ENCODE data around the gene IGSF9B. TPM values are rescaled to one million over a fixed set of nuclear protein-coding genes. Genes with fewer than 3 reads are reported as not detected.

Gene IGSF9B
- total RNA-seq, 1 donor from 2014 or later: 2.0 TPM

- Mint-ChIP-seq H3K27me3 (peaks cover 3% of the 10 kb centered on the region), H3K4me3 (no peak overlapping the region), H3K36me3 (ENCODE audit: low read depth) (no peaks in the 10 kb centered on the region), H3K27ac (no peak overlapping the region), H3K9me3 (no peaks in the 10 kb centered on the region), H3K4me1 (peaks cover 12% of the 10 kb centered on the region)
- intact Hi-C loops (cut with micrococcal nuclease): no loop called here
- TF ChIP-seq CTCF (IDR thresholded peaks at IDR 0.05): no peak
- ATAC-seq (ENCODE audit: low read depth): no peak
- ChIA-PET POLR2A (no interaction called here), CTCF (no interaction called here)
- DNase-seq: no peak
Measured at GRCh38 chr11:133901999-133902398, 54.8 kb downstream of the IGSF9B start.

- CTCF ChIA-PET: no interaction called here
- POLR2A ChIA-PET: no interaction called here
- ATAC-seq (ENCODE audit: low read depth): no peak
Measured at GRCh38 chr11:133901316-133901715, 55.5 kb downstream of the IGSF9B start.

GRCh38 chr11:133900176-133901105, 56.3 kb downstream of the IGSF9B start:
- POLR2A ChIA-PET: no interaction called here
- DNase-seq (no peak), ATAC-seq (ENCODE audit: low read depth) (no peak)
- peaks cover 12% of the 10 kb centered on the region for H3K4me1 Mint-ChIP-seq
- H3K9me3 Mint-ChIP-seq: no peaks in the 10 kb centered on the region
- no peak overlapping the region for H3K27ac Mint-ChIP-seq
- TF ChIP-seq CTCF (IDR thresholded peaks at IDR 0.05): no peak
- intact Hi-C loops (cut with micrococcal nuclease): no loop called here
- H3K36me3 Mint-ChIP-seq (ENCODE audit: low read depth): no peaks in the 10 kb centered on the region
- CTCF ChIA-PET: no interaction called here
- peaks cover 3% of the 10 kb centered on the region for H3K27me3 Mint-ChIP-seq
- no peak overlapping the region for H3K4me3 Mint-ChIP-seq

More at GRCh38 chr11:133901316-133901715, 55.5 kb downstream of the IGSF9B start:
- H3K9me3 Mint-ChIP-seq: no peaks in the 10 kb centered on the region
- H3K27me3 Mint-ChIP-seq: peaks cover 3% of the 10 kb centered on the region
- H3K27ac Mint-ChIP-seq: no peak overlapping the region
- peaks cover 12% of the 10 kb centered on the region for H3K4me1 Mint-ChIP-seq
- intact Hi-C loops (cut with micrococcal nuclease): no loop called here
- DNase-seq: no peak
- no peak overlapping the region for H3K4me3 Mint-ChIP-seq
- H3K36me3 Mint-ChIP-seq (ENCODE audit: low read depth): no peaks in the 10 kb centered on the region
- no peak for TF ChIP-seq CTCF (IDR thresholded peaks at IDR 0.05)

GRCh38 chr11:133898770-133899115, 58.0 kb downstream of the IGSF9B start:
- no peaks in the 10 kb centered on the region for H3K36me3 Mint-ChIP-seq (ENCODE audit: low read depth)
- ATAC-seq (ENCODE audit: low read depth) (no peak), DNase-seq (no peak)
- intact Hi-C loops (cut with micrococcal nuclease): loop anchor here (5.0 kb wide), 1 partner anchor 59 kb away; the partner anchor contains the start of gene IGSF9B
- H3K9me3 Mint-ChIP-seq: no peaks in the 10 kb centered on the region
- peak overlapping the region; percentile 30 for H3K27ac Mint-ChIP-seq
- H3K27me3 Mint-ChIP-seq: peaks cover 3% of the 10 kb centered on the region
- ChIA-PET POLR2A (no interaction called here), CTCF (no interaction called here)
- no peak overlapping the region for H3K4me3 Mint-ChIP-seq
- H3K4me1 Mint-ChIP-seq: peaks cover 24% of the 10 kb centered on the region
- no peak for TF ChIP-seq CTCF (IDR thresholded peaks at IDR 0.05)

- Mint-ChIP-seq H3K9me3 (no peaks in the 10 kb centered on the region), H3K36me3 (ENCODE audit: low read depth) (no peaks in the 10 kb centered on the region), H3K4me1 (peaks cover 24% of the 10 kb centered on the region), H3K4me3 (peak overlapping the region; percentile 0), H3K27ac (peak overlapping the region; percentile 30), H3K27me3 (peaks cover 3% of the 10 kb centered on the region)
- CTCF ChIA-PET: no interaction called here
- intact Hi-C loops (cut with micrococcal nuclease): loop anchor here (5.0 kb wide), 1 partner anchor 59 kb away; the partner anchor contains the start of gene IGSF9B
- ATAC-seq (ENCODE audit: low read depth) (peak; percentile 22), DNase-seq (no peak)
- POLR2A ChIA-PET: no interaction called here
- no peak for TF ChIP-seq CTCF (IDR thresholded peaks at IDR 0.05)
Measured at GRCh38 chr11:133898031-133898769, 58.6 kb downstream of the IGSF9B start.
